ENCODE data around the gene SHQ1.

DNA sequence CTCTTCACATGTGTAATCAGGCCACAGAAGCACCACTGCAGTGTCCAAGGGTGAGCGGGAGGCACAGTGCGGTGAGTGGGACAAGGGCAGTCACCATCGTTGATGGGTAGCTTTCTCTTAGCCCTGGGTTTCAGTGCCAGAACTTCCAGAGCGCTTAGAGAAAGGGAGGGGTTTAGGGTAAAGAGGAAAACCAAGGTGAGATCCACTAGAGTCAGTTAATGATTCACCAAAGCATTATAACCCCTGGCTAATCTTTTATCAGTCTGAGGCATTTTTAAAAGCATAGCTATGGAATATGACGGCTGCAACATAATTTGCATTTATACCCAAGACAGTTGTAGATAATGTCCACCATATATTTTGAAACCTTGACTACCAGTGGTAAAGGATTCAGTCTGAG lies 94.8 kb downstream of the SHQ1 start:
- no peak for TF ChIP-seq CTCF (conservative IDR thresholded peaks at IDR 0.05; ENCODE audit: low read depth in 2 of 2)
- no peak for TF ChIP-seq EZH2 (IDR thresholded peaks at IDR 0.05; ENCODE audit: low read depth, unreplicated experiment)
- no peak for TF ChIP-seq JUNB (IDR thresholded peaks at IDR 0.05; ENCODE audit: unreplicated experiment)
- TF ChIP-seq, protein P1, sequence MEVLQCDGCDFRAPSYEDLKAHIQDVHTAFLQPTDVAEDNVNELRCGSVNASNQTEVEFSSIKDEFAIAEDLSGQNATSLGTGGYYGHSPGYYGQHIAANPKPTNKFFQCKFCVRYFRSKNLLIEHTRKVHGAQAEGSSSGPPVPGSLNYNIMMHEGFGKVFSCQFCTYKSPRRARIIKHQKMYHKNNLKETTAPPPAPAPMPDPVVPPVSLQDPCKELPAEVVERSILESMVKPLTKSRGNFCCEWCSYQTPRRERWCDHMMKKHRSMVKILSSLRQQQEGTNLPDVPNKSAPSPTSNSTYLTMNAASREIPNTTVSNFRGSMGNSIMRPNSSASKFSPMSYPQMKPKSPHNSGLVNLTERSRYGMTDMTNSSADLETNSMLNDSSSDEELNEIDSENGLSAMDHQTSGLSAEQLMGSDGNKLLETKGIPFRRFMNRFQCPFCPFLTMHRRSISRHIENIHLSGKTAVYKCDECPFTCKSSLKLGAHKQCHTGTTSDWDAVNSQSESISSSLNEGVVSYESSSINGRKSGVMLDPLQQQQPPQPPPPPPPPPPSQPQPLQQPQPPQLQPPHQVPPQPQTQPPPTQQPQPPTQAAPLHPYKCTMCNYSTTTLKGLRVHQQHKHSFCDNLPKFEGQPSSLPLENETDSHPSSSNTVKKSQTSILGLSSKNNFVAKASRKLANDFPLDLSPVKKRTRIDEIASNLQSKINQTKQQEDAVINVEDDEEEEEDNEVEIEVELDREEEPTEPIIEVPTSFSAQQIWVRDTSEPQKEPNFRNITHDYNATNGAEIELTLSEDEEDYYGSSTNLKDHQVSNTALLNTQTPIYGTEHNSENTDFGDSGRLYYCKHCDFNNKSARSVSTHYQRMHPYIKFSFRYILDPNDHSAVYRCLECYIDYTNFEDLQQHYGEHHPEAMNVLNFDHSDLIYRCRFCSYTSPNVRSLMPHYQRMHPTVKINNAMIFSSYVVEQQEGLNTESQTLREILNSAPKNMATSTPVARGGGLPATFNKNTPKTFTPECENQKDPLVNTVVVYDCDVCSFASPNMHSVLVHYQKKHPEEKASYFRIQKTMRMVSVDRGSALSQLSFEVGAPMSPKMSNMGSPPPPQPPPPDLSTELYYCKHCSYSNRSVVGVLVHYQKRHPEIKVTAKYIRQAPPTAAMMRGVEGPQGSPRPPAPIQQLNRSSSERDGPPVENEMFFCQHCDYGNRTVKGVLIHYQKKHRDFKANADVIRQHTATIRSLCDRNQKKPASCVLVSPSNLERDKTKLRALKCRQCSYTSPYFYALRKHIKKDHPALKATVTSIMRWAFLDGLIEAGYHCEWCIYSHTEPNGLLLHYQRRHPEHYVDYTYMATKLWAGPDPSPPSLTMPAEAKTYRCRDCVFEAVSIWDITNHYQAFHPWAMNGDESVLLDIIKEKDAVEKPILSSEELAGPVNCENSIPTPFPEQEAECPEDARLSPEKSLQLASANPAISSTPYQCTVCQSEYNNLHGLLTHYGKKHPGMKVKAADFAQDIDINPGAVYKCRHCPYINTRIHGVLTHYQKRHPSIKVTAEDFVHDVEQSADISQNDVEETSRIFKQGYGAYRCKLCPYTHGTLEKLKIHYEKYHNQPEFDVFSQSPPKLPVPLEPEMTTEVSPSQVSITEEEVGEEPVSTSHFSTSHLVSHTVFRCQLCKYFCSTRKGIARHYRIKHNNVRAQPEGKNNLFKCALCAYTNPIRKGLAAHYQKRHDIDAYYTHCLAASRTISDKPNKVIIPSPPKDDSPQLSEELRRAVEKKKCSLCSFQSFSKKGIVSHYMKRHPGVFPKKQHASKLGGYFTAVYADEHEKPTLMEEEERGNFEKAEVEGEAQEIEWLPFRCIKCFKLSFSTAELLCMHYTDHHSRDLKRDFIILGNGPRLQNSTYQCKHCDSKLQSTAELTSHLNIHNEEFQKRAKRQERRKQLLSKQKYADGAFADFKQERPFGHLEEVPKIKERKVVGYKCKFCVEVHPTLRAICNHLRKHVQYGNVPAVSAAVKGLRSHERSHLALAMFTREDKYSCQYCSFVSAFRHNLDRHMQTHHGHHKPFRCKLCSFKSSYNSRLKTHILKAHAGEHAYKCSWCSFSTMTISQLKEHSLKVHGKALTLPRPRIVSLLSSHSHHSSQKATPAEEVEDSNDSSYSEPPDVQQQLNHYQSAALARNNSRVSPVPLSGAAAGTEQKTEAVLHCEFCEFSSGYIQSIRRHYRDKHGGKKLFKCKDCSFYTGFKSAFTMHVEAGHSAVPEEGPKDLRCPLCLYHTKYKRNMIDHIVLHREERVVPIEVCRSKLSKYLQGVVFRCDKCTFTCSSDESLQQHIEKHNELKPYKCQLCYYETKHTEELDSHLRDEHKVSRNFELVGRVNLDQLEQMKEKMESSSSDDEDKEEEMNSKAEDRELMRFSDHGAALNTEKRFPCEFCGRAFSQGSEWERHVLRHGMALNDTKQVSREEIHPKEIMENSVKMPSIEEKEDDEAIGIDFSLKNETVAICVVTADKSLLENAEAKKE (CRISPR knock-in tag; IDR thresholded peaks at IDR 0.05) = no peak
- TF ChIP-seq EZH2phosphoT487 (IDR thresholded peaks at IDR 0.05; ENCODE audit: unreplicated experiment) = no peak
- TF ChIP-seq, protein P2, sequence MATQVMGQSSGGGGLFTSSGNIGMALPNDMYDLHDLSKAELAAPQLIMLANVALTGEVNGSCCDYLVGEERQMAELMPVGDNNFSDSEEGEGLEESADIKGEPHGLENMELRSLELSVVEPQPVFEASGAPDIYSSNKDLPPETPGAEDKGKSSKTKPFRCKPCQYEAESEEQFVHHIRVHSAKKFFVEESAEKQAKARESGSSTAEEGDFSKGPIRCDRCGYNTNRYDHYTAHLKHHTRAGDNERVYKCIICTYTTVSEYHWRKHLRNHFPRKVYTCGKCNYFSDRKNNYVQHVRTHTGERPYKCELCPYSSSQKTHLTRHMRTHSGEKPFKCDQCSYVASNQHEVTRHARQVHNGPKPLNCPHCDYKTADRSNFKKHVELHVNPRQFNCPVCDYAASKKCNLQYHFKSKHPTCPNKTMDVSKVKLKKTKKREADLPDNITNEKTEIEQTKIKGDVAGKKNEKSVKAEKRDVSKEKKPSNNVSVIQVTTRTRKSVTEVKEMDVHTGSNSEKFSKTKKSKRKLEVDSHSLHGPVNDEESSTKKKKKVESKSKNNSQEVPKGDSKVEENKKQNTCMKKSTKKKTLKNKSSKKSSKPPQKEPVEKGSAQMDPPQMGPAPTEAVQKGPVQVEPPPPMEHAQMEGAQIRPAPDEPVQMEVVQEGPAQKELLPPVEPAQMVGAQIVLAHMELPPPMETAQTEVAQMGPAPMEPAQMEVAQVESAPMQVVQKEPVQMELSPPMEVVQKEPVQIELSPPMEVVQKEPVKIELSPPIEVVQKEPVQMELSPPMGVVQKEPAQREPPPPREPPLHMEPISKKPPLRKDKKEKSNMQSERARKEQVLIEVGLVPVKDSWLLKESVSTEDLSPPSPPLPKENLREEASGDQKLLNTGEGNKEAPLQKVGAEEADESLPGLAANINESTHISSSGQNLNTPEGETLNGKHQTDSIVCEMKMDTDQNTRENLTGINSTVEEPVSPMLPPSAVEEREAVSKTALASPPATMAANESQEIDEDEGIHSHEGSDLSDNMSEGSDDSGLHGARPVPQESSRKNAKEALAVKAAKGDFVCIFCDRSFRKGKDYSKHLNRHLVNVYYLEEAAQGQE (IDR thresholded peaks at IDR 0.05; ENCODE audit: unreplicated experiment) = no peak
- no peak for TF ChIP-seq POLR2AphosphoS5 (IDR thresholded peaks at IDR 0.05; ENCODE audit: low read depth)
- no peak for TF ChIP-seq STAT1 (IDR thresholded peaks at IDR 0.05; ENCODE audit: unreplicated experiment)
- no peak for TF ChIP-seq CREB1 (CRISPR knock-in tag; IDR thresholded peaks at IDR 0.05; ENCODE audit: low read depth)
- no peak for TF ChIP-seq ETS1 (IDR thresholded peaks at IDR 0.05)
- TF ChIP-seq ZNF114 (CRISPR knock-in tag; IDR thresholded peaks at IDR 0.05) = no peak
